Measurements from ENCODE around the gene LRRC8B. TPM values are rescaled to one million over a fixed set of nuclear protein-coding genes. Genes with fewer than 3 reads are reported as not detected.

The LRRC8B gene
- total RNA-seq, 1 donor from 2014 or later, result 12.5 TPM

- no peaks in the 10 kb centered on the region for H3K27me3 Mint-ChIP-seq (ENCODE audit: low read depth)
- peak overlapping the region; percentile 35 for H3K27ac Mint-ChIP-seq
- H3K36me3 Mint-ChIP-seq, result no peaks in the 10 kb centered on the region
- DNase-seq (ENCODE audit: low spot score in 2 of 2, unreplicated experiment in 2 of 2), result no peak
- no peaks in the 10 kb centered on the region for H3K9me3 Mint-ChIP-seq
- TF ChIP-seq CTCF (IDR thresholded peaks at IDR 0.05; ENCODE audit: unreplicated experiment), result no peak
- peaks cover 8% of the 10 kb centered on the region for H3K4me1 Mint-ChIP-seq
- H3K4me3 Mint-ChIP-seq, result no peak overlapping the region
Measured at GRCh38 chr1:89608319-89608983, 83.8 kb downstream of the LRRC8B start.

DNA sequence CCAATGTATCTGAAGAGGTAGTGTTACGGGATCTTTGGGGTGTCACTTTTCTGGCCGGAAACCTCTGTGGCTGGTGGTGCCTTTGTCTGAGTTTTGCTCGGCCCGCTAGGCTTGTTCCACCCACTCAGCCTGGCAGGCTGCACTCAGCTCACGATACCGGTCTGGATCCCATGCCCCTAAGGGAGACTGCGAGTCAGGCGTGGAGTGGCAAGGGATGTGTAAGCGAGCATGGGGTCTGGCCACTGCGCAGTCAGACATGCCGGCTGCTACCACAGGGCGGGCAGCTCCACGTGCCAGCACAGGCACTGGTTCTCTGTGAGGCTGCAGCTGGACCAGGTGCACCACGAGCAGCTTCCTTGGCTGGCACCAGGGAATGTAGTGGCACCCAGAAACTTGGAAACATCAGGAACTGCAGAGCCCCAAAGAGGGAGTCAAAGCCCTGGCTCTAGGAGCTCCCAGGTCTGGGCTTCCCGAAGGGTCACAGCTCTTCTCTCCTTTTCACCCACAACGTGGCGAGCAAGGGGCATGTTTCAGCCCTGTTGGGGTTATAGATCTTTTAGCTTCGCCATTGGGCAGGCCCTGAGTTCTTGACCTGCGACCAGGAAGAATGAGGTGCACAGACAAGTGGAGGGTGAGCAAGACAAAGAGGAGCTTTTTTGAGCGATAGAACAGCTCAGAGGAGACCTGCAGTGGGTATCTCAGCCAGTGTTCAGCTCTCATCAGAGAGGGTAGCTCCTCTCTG is 84.5 kb downstream of the LRRC8B start:
- Mint-ChIP-seq H3K9me3 (no peaks in the 10 kb centered on the region), H3K27ac (no peak overlapping the region), H3K4me1 (peaks cover 8% of the 10 kb centered on the region), H3K4me3 (no peak overlapping the region), H3K27me3 (ENCODE audit: low read depth) (peaks cover 2% of the 10 kb centered on the region), H3K36me3 (no peaks in the 10 kb centered on the region)
- no peak for TF ChIP-seq CTCF (IDR thresholded peaks at IDR 0.05; ENCODE audit: unreplicated experiment)
- no peak for DNase-seq (ENCODE audit: low spot score in 2 of 2, unreplicated experiment in 2 of 2)

DNA sequence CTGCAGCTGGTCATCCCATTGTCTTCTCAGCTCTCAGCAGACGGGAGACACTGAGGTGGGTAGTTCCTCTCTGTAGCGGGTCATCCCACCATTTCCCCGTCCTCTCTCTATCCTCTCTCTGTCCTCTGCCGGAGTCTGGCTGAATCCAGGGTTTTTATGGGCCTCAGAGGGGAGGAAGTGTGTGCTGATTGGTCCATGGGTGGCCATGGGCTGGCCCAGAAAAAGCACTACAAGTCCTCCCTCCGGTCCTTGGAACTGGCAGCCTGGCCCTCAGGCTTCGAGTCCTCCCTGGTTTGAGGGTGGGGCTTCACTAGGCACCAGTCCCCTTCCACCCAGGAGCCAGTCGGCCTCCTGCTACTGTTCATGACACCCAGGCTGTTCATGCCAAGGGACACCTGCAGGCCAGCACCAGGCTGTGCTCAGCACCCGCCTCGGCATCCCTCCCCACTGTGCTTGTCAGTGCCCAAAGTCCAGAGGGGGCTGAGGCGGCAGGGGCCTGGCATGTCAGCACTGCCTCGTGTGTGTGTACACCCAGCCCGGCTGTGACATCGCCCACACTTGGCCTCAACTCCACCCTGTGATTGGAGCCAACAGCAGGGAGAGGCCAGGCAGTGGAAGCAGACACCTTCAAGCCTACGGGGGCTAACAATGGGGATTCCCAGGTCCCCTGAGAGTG is 85.3 kb downstream of the LRRC8B start:
- DNase-seq (ENCODE audit: low spot score in 2 of 2, unreplicated experiment in 2 of 2), result no peak
- Mint-ChIP-seq H3K27me3 (ENCODE audit: low read depth) (peaks cover 9% of the 10 kb centered on the region), H3K4me1 (peaks cover 8% of the 10 kb centered on the region), H3K9me3 (no peaks in the 10 kb centered on the region), H3K27ac (no peak overlapping the region), H3K36me3 (no peaks in the 10 kb centered on the region), H3K4me3 (no peak overlapping the region)
- TF ChIP-seq CTCF (IDR thresholded peaks at IDR 0.05; ENCODE audit: unreplicated experiment), result no peak

- DNase-seq (ENCODE audit: low spot score in 2 of 2, unreplicated experiment in 2 of 2), result no peak
- Mint-ChIP-seq H3K9me3 (no peaks in the 10 kb centered on the region), H3K4me3 (no peak overlapping the region), H3K36me3 (no peaks in the 10 kb centered on the region), H3K4me1 (peaks cover 8% of the 10 kb centered on the region), H3K27ac (no peak overlapping the region), H3K27me3 (ENCODE audit: low read depth) (peaks cover 9% of the 10 kb centered on the region)
- no peak for TF ChIP-seq CTCF (IDR thresholded peaks at IDR 0.05; ENCODE audit: unreplicated experiment)
Measured at GRCh38 chr1:89610457-89611011, 85.9 kb downstream of the LRRC8B start.

DNA sequence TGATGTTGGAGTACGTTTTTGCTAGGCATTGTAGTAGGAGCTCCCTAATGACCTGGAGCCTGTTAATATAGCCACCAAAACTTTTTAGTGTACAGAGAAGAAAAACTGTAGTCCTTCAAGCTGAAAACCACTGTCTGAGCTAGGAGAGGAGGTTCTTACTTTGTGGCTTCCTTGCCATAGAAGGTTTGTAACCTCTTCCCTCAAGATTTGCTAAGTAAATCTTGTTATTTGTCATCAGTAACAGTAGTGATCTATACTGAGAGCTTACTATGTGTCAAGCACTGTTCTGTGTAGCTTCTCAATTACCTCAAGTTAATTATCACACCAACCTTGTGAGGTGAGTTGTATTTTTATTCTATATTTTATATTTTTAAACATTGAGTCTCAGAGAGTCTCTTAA is 87.1 kb downstream of the LRRC8B start:
- no peak for TF ChIP-seq CTCF (IDR thresholded peaks at IDR 0.05; ENCODE audit: unreplicated experiment)
- Mint-ChIP-seq H3K36me3 (no peaks in the 10 kb centered on the region), H3K27ac (no peak overlapping the region), H3K9me3 (no peaks in the 10 kb centered on the region), H3K4me3 (no peak overlapping the region), H3K4me1 (peaks cover 17% of the 10 kb centered on the region), H3K27me3 (ENCODE audit: low read depth) (peaks cover 9% of the 10 kb centered on the region)
- DNase-seq (ENCODE audit: low spot score in 2 of 2, unreplicated experiment in 2 of 2), result no peak

Data from mesothelial cell of epicardium (in vitro differentiated cells).